Mucosa of gallbladder (tissue), 1 donor: Measurements from ENCODE around the gene ANKRD55. TPM values are rescaled to one million over a fixed set of nuclear protein-coding genes. Genes with fewer than 3 reads are reported as not detected.
"Not testable (repeated sequence)": the region's sequence is repeated elsewhere in the genome, so short reads cannot be mapped to it uniquely, and the experiment has no call there.

ENCODE experiments used
- DNase-seq: peaks from one replicate; pipeline ENCODE4 v3.0.0-alpha.2; 2020; ENCODE audit warnings: low spot score
- total RNA-seq: library from RNA; stranded (reverse); gene quantifications from one replicate; pipeline ENCODE4 v1.2.1, GENCODE V29; 2021
- donor health status: DM: no; HTN: no; CAD: no.

ANKRD55 gene
- total RNA-seq, 1 donor from 2014 or later, result 0.20 TPM

DNA sequence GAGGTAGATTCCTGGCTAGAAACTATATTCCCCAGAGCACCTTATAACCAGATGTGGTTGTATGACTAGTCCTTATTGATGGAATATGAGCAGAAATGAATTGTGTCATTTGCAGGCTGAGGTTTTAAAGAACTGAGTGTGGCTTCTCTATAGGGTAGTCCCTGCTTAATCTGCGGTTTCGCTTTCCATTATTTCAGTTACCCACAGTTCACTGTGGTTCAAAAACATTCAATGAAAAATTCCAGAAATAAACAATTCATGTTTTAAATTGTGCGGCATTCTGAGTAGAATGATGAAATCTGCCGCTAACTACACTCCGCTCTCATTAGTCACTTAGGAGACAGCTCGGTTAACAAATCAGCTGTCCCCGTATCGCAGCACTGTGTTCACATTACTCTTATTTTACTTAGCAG lies 65.1 kb downstream of the ANKRD55 start:
- DNase-seq, result no peak

DNA sequence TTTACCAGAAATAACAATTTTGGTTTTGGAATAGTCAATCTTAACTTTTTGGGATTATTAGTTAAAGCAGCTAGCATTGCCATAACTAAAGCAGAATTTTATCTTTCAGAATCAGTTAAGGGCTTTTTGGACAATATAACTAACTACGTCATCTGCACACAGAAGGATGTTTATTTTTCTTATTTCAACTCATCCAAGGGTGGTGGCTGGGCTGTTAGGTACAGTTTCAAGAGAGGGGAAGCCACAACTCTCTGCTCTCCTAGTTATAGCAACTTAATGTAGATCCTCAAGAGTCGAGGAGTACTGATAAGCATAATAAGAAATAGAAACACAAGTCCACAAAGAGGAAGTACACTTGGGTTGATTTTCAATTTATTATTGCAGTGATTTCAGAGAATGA lies 65.6 kb downstream of the ANKRD55 start:
- DNase-seq, result no peak

DNA sequence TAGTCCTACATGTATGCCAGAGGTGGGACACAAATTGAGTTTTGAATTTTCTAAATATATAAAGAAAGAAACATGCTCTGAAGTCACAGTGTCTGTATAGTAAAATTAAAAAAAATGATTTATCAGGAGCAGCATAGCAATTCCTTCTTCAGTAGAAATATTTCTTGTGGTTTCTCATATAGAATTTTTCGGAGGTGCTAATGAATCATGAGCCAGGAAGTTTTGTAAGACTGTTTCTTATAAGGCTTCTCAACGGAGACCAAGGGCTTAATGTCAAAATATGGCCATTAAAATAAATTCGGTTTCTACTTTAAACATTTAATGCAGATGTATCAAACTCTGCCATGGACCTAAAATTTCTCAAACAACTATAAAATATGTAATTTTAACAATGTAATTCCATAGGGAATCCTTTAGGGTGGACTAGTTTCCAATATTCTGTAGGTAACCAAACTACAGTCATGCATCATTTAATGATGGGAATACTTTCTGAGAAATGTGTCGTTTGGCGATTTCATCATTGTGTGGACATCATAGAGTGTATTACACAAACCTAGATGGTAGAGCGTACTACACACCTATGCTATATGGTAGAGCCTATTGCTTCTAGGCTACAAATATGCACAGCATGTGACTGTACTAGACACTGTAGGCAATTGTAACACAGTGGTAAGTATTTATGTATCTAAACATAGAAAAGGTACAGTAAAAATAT lies 66.3 kb downstream of the ANKRD55 start:
- DNase-seq, result no peak

DNA sequence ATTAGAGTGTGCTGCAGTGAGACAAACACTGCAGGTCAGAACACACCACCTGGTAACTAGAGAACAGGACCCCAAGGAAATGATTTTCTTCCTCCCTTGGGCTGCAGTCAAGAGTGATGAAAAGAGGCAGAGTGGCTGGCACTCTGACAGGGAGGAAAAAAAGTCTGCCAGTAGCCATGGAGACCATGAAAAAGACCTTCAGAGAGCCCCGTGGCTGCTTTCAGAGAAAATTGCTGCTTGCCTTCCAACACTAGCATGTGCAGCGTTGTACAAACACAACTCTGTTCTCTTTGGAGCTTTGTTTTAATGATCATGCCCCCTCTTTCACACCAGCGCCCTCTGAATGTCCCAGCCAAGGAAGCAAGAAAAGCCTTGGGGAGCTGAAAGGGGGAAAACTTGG lies 68.8 kb downstream of the ANKRD55 start:
- DNase-seq, result no peak

DNA sequence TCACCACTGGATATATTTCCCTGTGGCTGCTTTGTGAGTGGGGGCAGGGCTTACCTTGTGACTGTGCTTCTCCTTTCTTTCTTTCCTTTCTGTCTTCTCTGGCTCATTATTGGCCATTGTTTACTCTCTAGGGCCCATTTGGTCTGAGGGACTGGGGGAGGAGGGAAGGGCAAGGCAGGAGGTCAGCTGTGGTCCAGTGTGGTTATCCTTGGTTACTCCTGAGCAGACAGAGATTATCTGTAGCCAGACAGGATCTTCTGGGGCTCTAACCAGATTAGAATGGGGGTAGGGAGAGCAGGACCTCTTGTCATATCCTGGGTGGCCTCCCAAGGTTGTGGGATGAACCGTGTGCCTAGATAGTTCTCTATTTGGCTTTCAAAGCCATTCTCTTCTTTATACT lies 71.2 kb downstream of the ANKRD55 start:
- no peak for DNase-seq

DNA sequence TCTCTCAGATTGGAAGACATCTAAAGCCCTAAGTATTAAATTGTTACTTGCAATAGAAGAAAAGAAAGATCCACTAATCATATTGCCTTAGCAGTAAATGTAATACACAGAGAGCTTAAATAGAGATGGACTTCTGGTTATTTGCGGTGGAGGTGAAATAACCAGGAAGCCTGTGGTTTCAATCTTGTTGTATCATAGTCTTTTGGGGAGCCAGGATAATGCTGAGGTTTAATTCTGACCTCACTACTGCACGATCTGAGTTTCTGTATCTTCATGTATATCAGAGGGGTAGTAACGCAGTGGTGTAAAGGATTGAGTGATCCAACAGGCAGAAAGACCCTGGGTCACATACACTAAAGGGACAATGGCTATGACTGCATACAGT lies 71.7 kb downstream of the ANKRD55 start:
- no peak for DNase-seq

DNA sequence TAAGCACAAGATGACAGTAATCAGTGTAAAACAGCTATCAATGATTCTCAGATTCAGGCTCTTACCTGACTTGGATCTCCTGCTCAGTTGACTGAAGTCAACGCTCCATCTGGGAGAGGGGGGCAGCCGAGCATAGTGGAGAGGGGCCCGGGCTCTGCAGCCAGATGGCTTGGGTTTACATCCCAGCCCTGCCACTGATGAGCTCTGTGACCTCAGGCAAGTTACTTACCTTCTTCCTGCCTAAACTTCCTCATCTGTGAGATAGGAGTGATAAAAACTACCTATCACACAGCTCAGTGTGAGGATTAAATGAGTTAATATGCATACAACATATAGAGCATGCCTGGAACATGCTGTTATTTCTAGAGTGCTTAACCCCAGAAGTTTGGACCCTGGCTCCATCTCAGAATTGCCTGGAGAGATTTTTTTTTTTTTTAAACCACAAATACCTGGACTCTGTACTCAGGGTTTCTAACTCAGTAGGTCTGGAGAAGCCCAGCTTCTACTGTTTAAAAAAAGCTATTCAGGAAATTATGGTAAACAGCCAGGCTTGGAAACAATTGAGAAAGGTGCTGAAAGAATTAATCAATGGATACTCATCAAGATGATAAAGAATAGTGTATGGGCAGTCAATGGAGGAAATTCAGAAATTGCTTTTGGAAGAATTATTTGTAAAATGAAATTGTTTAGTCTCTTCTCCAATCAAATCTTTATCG lies 72.2 kb downstream of the ANKRD55 start:
- no peak for DNase-seq

DNA sequence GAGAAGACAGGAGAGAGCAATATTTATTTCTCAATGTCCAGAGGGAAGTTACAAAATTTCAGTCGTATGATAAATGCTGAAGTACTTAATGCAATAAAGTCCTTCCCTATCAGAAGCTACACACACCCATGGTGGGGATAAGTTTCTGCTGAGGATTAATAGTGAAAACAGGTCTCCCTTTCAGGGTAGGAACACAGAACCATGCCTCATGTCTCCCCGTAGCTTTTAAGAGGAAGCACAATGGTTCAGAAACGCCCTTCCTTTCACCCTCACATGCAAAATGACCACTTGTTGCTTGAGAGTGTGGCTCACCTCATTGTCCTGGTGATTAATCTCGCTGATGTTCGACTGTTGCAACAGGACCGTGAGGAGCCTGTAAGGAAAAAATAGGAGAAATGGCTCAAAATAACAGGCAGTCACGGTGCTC lies 73.6 kb downstream of the ANKRD55 start:
- DNase-seq, result no peak

DNA sequence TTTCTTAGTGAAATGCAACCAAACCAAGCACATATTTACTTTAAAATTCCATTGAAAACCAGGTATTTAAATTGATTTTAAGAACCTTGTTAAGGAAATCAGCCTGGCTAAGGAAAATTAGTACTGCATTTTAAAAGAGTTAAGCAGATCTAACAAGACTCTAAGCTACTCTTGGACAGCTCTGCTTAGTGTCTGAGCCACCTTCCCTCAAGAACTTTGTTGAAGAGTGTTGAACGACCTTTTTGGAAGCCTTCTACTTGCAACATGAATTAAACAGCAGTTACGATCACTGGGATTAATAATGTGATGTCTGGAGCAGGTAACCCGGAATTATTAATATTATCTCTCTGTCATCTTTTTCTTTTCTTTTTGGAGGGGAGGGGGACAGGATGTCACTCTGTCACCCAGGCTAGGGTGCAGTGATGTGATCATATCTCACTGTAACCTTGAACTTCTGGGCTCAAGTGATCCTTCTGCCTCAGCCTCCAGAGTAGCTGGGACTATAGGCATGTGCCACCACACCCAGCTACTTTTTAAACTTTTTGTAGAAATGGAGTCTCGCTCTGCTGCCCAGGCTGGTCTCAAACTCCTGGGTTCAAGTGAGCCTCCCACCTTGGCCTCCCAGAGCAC lies 74.7 kb downstream of the ANKRD55 start:
- DNase-seq, result no peak

DNA sequence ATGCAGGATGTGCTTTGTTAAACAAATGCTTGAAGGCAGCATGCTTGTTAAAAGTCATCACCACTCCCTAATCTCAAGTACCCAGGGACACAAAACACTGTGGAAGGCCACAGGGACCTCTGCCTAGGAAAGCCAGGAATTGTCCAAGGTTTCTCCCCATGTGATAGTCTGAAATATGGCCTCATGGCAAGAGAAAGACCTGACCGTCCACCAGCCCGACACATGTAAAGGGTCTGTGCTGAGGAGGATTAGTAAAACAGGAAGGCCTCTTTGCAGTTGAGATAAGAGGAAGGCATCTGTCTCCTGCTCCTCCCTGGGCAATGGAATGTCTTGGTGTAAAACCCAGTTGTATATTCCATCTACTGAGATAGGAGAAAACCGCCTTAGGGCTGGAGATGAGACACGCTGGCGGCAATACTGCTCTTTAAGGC lies 75.9 kb downstream of the ANKRD55 start:
- DNase-seq, result not testable (repeated sequence)

DNA sequence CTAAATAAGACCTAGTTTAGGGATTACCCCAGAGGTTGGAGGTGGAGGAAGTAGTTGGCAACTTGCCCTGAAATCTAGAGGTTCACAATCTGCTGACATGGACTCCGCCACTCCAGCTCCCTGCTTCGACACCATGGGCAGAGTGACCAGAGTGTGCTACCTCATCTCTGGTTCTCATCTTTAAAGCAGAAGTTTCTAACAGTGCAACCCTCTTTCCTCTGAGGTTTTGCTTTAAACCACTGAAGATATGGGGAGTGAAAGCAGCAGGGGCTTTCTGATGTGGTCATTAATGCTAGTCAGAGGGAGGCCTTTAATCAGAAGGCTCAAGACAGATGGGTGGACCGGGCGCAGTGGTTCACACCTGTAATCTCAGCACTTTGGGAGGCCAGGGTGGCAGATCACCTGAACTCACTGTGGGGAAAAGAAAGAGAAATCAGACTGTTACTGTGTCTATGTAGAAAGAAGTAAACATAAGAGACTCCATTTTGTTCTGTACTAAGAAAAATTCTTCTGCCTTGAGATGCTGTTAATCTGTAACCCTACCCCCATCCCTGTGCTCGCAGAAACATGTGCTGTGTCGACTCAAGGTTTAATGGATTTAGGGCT lies 76.4 kb downstream of the ANKRD55 start:
- DNase-seq, result not testable (repeated sequence)

DNA sequence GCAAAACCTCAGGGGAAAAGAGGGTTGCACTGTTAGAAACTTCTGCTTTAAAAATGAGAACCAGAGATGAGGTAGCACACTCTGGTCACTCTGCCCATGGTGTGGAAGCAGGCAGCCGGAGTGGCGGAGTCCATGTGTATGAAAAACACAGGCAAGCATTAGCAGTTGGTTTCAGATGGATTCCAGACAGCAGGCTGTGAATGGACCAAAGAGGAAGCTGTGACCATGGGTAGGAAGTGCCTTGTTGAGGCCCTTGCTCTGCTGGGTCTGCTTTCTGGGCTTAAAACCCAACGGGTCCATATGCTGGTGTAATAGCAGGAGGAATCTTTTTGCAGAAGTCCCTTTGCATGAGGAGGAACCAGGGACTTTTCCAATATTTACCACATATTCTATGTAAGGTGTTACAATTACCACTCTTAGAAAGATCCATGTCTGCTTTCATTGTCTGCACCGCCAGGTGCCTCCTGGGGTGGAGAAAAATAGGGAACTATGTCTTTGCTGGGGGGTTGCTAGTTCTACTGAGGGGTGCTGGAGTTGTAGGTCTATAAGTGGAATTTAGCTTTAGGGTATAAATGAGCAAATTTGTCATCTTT lies 77.0 kb downstream of the ANKRD55 start:
- peak; percentile 34 for DNase-seq

DNA sequence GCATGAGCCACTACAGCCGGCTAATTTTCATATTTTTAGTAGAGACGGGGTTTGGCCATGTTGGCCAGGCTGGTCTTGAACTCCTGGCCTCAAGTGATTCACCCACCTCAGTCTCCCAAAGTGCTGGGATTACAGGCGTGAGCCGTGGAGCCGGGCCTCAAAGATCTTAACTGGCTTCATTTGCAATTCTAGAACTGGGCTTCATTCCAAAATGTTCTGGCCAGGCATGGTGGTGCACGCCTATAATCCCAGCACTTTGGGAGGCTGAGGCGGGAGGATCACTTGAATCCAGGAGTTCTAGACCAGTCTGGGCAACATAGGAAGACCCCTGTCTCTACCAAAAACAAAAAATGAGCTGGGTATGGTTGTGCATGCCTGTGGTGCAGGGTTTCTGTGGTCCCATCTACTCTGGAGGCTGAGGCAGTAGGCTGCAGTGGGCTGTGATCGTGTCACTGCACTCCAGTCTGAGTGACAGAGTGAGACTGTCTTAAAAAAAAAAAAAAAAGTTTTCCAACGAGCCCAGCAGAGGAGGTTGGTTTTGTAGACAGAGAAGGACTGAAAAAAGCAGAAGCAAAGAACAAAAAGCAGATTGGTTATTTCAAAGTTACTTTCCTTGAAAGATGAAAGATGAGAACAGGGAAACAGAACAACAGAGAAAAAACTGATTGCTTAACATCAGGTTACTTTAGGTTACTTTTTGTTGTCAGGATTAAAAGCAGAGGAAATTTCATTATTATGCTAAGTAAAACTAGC lies 78.2 kb downstream of the ANKRD55 start:
- DNase-seq, result no peak

DNA sequence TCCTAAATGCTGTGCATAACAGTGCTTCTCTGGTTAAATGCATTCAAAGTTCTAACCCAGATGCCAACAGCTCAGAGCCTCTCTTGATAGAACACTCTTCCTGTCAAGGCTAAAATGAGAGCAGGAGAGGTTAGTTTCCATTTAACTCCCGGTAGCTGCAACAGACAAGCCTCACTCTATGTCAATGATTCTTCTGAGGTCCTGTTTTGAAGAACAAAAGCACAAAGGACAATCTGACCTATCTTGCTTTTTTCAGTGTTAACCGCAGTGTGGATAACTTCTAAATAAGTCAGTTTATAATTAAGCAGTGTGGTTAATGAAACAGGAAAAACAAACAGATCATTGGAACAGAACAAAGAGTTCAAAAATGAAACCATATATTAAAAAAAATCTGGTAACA lies 80.7 kb downstream of the ANKRD55 start:
- no peak for DNase-seq

DNA sequence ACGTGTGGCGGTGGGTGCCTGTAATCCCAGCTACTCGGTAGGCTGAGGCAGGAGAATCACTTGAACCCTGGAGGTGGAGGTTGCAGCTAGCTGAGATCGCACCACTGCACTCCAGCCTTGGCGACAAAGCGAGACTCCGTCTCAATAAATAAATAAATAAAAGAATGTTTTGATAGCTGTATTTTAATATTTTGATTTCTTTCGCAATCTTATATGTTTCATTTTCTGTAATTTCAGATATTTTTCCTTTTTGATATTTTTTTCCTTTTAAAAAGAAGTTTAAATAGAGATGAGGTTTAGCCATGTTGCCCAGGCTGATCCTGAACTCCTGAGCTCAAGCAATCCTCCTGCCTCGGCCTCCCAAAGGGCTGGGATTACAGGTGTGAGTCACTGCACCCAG lies 82.4 kb downstream of the ANKRD55 start:
- DNase-seq, result not testable (repeated sequence)

DNA sequence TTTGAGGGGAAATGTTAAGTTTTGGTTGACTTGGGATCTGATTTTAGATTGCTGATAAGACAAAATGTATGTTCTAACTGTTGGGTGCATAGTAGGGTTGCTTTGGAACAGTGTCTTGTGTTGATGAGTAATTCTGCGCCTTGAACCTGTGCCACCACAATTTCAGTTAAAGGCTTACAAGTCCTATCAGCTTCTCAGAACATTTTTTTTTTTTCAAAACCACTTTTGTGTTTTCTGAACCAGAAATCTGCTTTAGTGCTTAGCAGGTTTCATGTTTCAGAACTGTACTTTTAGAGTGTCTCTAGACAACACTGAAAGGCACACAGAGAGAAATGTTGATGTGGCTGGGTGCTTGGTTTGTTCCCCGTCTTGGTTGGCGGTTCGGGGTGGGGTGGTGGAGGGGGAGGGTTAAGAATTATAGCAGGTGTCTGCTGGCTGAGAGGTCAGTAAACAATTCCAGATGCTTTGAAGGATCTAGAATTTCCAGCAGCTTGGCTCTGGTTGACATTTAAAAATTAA lies 84.6 kb downstream of the ANKRD55 start:
- DNase-seq, result no peak

DNA sequence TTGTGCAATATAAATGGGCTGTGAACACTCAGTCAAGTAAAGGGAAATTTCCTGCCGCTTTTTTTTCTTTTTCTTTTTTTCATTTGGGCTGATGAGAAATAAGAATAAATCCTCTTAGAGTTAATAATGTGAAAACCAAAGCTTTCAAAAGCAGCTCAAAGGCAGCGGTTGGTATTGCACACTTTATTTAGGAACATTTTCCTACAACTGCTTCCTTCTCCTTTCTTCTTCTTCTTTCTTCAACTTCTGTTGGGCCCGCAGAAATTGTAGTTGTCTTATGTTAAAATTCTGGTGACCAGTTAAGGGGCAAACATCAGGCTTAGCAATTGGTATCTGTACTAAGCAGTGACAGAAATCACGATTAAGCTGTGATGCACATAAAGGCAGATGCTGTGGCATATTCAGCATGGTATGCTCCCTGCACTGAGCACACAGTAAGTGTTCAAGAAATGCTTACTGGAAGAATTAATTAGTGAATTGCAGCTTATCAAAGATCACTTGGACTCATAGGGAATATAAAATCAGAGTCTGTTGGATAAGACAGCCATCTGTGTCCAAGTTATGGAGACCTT lies 85.4 kb downstream of the ANKRD55 start:
- DNase-seq, result no peak

DNA sequence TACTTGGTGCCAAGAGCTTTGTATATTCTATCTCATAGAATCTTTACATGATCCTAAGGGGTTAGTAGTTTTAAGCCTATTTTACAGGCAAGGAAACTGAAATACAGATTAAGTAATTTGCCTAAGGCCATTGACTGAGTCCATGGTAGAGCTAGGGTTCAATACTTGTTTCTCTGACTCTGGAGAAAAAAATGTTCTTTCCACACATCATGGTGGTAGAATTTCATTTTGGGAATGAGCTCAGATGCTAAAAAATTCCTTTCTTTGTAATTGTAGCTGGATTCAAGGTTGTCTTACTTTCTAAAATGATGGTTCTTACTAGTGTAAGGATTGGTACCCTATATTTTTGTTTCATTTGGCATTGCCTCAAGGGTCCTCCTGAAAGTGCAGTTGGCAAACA lies 86.0 kb downstream of the ANKRD55 start:
- DNase-seq, result no peak

DNA sequence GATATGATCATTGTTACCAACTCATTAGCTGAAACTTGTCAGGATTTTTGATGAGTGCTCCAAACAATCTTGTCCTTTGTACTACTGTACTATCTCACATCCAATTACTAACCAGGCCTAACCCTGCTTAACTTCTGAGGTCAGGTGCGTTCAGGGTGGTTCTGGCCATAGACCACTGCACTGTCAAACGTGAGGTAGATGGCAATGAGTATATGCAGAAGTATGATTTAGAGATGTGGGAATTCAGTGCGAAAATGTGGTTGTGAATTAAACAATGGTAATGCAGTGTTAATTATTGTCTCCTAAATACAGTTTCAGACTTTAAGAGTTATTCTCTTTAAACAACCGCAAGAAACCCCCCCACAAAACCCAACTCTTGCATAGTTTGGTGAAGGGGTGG lies 86.5 kb downstream of the ANKRD55 start:
- DNase-seq, result no peak

DNA sequence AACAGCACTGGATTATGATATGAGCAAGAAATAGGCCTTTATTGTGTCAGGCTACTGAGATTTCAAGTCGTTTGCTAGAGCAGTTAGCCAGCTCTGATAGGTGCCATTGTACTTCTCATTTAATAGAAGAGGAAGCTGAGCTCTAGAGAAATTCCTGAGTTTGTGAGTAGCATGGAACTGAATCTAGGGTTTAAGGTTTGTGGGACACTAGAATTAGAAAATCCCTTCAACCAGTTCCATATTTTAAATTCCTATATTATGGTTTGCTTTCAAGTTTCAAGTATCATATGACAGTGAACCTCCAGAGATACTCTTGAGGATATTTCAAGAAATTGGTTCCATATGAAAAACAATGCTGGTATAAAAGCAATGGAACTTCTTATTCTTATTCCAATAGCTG lies 87.6 kb downstream of the ANKRD55 start:
- no peak for DNase-seq

DNA sequence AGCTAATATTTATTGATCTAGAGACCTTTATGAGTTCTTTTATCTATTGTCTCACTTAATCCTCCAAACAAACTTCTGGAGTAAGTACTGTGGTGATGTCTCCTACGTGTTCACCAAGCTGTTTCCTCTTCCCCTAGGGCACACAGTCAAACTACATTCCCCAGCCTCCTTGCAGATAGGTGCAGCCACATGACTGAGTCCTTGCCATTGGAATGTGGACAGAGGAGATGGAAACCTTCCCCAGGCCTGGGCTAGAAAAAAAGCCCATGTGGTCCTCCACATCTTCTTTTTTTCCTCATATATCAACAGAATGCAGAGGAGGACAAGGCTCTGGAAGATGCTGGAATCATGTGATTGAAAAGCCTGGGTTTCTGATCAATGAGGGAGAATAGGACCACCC lies 88.0 kb downstream of the ANKRD55 start:
- DNase-seq, result peak; percentile 28
